Esophagus squamous epithelium (tissue), 5 donors: Measurements from ENCODE around the gene LRRC32. TPM values are rescaled to one million over a fixed set of nuclear protein-coding genes. Genes with fewer than 3 reads are reported as not detected.
"Not testable (repeated sequence)": the region's sequence is repeated elsewhere in the genome, so short reads cannot be mapped to it uniquely, and the experiment has no call there.

ENCODE experiments used
- DNase-seq: peaks from one replicate; lab custom pipeline; 2025; lab: John Stamatoyannopoulos, UW
- H3K27ac ChIP-seq, 4 donors: fragments of 200-600 bp; sonication (generic); one replicate each; pipeline ENCODE4 v1.5.1; 2016 to 2019; ENCODE audit warnings: mild to moderate bottlenecking in 1 of 4
- H3K27me3 ChIP-seq, 4 donors: fragments of 200-600 bp; sonication (generic); 1 replicate in 3 of 4; 2 replicates in 1 of 4; pipeline versions ENCODE4 v1.5.1 to v1.6.0; 2017 to 2021; ENCODE audit warnings: antibody characterized with exemption in 1 of 4
- H3K36me3 ChIP-seq, 3 donors: fragments of 200-600 bp; sonication (generic); one replicate each; pipeline ENCODE4 v1.5.1; 2016 to 2019
- H3K4me1 ChIP-seq, 3 donors: fragments of 200-600 bp; sonication (generic); one replicate each; pipeline ENCODE4 v1.5.1; 2017 to 2019
- H3K4me3 ChIP-seq, 4 donors: fragments of 200-600 bp; sonication (generic); 1 replicate in 3 of 4; 2 replicates in 1 of 4; pipeline ENCODE4 v1.5.1; 2016 to 2019; ENCODE audit warnings: mild to moderate bottlenecking in 2 of 4, moderate library complexity in 1 of 4
- H3K9me3 ChIP-seq, 3 donors: fragments of 200-600 bp; sonication (generic); one replicate each; pipeline ENCODE4 v1.5.1; 2016 to 2019
- POLR2A ChIP-seq, 4 donors: fragments of 450-650 bp; IDR thresholded peaks; one replicate each; pipeline ENCODE4 v1.6.1; 2017; ENCODE audit warnings: antibody characterized with exemption in 4 of 4, mild to moderate bottlenecking in 4 of 4, moderate library complexity in 3 of 4
- WGBS, 2 donors: methylation state at CpG; one replicate each; pipeline ENCODE4 v1.1.5; 2018; 5-methylcytosine and 5-hydroxymethylcytosine counted together
- intact Hi-C: fragments of 100-400 bp; cut with DNase I; formaldehyde crosslinking; loops from one replicate; pipeline ENCODE4 v1.15.0; 2022
- total RNA-seq, 4 donors: library from RNA; depleted of rRNA; stranded (reverse); fragments of >200 nt; gene quantifications; one replicate each; pipeline ENCODE4 v1.1.0, GENCODE V29; 2016
- TF ChIP-seq, protein P1 (sequence below), 6 experiments: fragments of 450-650 bp in 4 of 6; fragments of 200-600 bp in 2 of 6; sonication (generic) in 2 of 6; IDR thresholded peaks; one replicate each; pipeline ENCODE4 v1.5.1; 2016 to 2019; ENCODE audit warnings: antibody characterized with exemption in 6 of 6, mild to moderate bottlenecking in 4 of 6, moderate library complexity in 4 of 6
- donor health status: DM: yes; HTN: yes; CAD: no.

LRRC32 gene
- total RNA-seq, 4 donors from 2014 or later = 3.0 to 23.4 (median 8.5) TPM

DNA sequence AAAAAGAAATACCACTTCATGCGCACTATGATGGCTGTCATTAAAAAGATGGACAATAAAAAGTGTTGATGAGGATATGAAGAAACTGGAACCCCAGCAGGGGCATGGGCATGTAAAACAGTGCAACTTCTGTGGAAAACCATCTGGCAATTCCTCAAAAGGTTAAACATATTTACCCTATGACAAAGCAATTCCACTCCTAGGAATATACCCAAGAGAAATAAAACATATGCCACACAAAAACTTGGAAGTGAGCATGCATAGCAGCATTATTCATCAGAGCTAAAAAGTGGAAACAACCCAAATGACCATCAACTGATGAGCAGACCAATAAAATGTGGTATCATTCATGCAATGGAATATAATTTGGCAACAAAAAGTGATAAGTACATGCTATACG, 50.1 kb downstream of the LRRC32 start:
- H3K27ac ChIP-seq = no peak overlapping the region
- DNase-seq = no peak
- H3K4me1 ChIP-seq = peaks cover 0 to 33% (median 12%) of the 10 kb centered on the region in 3 donors
- intact Hi-C loops = no loop called here
- no peaks in the 10 kb centered on the region for H3K36me3 ChIP-seq
- 88 to 96% methylated on average over 2 of the region's 2 CpGs for WGBS, 2 donors
- H3K9me3 ChIP-seq = peaks cover 0 to 1% (median 0%) of the 10 kb centered on the region in 3 donors
- TF ChIP-seq, protein P1, sequence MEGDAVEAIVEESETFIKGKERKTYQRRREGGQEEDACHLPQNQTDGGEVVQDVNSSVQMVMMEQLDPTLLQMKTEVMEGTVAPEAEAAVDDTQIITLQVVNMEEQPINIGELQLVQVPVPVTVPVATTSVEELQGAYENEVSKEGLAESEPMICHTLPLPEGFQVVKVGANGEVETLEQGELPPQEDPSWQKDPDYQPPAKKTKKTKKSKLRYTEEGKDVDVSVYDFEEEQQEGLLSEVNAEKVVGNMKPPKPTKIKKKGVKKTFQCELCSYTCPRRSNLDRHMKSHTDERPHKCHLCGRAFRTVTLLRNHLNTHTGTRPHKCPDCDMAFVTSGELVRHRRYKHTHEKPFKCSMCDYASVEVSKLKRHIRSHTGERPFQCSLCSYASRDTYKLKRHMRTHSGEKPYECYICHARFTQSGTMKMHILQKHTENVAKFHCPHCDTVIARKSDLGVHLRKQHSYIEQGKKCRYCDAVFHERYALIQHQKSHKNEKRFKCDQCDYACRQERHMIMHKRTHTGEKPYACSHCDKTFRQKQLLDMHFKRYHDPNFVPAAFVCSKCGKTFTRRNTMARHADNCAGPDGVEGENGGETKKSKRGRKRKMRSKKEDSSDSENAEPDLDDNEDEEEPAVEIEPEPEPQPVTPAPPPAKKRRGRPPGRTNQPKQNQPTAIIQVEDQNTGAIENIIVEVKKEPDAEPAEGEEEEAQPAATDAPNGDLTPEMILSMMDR (IDR thresholded peaks at IDR 0.05) = no peak
- TF ChIP-seq POLR2A (IDR thresholded peaks at IDR 0.05) = no peak
- H3K27me3 ChIP-seq = no peaks in the 10 kb centered on the region
- no peak overlapping the region for H3K4me3 ChIP-seq

DNA sequence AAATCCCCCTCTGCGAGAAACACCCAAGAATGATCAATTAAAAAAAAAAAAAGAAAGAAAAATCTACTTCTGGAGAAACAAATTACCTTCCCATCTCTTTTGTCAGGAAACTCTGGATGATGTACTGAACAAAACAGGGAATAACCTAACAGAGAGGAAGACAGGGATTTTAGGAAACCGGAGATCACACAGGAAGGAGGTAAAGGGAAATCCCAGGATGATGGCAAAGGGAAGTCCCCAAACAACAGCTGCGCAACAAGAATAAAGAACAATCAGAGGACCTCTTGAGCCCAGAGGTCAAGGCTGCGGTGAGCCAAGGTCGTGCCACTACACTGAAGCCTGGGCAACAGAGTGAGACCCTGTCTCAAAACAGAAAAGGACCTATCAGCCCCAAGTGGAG, 50.7 kb downstream of the LRRC32 start:
- H3K4me1 ChIP-seq = peaks cover 0 to 40% (median 19%) of the 10 kb centered on the region in 3 donors
- H3K4me3 ChIP-seq, DNase-seq, H3K9me3 ChIP-seq, H3K27ac ChIP-seq, H3K27me3 ChIP-seq, H3K36me3 ChIP-seq, intact Hi-C loops: not testable (repeated sequence)
- no CpG with 5 or more reads among the region's 5 CpGs for WGBS, 2 donors

DNA sequence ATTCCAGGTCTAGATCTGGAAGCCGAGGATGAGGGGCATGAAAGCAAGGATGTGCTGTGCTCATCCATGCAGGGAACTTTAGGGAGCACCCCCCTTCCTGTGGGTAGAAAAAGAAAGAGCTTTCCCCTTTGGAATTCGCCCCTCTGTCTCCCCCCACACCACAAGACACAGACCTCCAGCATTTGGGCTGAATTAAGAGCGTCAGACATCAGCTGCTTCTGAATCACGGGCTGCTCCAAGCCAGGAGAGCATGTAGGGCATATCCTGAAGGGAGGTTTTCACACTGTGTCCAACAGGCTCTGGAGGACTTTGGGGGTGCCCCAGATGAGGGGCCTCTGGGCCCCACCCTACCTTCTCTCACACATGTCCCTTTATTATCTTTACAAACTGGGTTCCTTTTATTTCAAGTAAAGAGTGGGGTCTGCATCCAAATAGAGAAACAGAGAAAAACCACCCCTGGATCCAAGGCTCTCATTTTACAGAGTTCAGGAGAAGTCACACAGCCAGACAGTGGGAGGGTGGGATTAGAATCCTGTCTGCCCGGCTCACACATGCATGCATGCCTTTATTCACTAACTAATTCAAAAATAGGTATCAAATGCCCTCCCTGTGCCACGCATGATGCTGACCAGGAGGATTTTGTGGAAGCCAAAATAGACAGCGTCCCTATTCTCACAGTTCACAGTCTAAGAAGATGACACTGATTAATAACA, 52.8 kb downstream of the LRRC32 start:
- no peak overlapping the region for H3K27ac ChIP-seq
- H3K4me1 ChIP-seq = peaks cover 0 to 37% (median 27%) of the 10 kb centered on the region in 3 donors
- H3K27me3 ChIP-seq = no peaks in the 10 kb centered on the region
- no peak for DNase-seq
- no peaks in the 10 kb centered on the region for H3K36me3 ChIP-seq
- intact Hi-C loops = no loop called here
- TF ChIP-seq POLR2A (IDR thresholded peaks at IDR 0.05) = no peak
- TF ChIP-seq, protein P1 (IDR thresholded peaks at IDR 0.05) = no peak
- no peak overlapping the region for H3K4me3 ChIP-seq
- WGBS, 2 donors = 80 to 81% methylated on average over 5 to 7 of the region's 7 CpGs
- H3K9me3 ChIP-seq = no peaks in the 10 kb centered on the region

DNA sequence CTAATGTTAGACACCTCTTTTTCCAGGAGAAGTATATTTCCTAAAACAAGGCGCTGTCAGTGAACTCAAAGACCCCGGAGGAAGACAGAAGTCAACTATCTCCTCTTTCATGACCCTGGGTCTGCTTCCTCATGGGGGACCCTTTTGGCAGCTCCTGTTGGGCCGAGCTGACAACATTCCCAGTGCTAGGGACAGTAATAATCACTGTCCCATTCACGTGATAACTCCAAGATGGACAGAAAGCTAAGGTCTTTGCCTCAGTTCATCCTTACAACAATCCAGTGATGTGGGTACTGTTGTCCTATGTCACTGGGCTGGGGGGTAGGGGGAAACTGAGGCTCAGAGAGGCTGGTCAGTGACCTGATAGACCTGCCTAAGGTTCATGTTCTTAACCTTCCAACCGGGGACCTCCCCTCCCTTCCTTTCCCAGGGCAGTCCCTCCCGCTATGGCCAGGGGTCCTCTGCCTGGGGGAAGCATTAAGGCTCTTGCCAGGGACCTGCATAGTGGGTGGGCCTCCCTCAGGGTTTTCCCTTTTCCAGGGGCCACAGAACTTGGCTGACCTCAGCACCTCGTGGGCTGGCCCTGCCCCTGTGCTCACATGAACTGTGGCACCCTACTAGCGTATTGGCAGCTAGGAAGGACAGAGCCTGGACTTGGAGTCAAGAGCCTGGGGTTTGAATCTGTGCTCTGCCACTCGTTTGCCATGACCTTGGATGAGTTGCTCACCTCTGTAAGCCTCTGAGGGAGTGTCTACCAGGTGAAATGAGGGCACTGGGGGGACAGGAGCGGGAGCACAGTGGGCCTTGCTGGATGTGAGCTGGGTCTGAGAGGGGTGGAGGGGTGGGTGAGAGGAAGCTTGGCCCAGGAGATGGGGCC, 53.6 kb downstream of the LRRC32 start:
- H3K36me3 ChIP-seq = no peaks in the 10 kb centered on the region
- no peak for DNase-seq
- H3K27ac ChIP-seq = peak overlapping the region in 1 of 4 donors; percentile 71
- H3K27me3 ChIP-seq = no peaks in the 10 kb centered on the region
- WGBS, 2 donors = 86 to 90% methylated on average over 7 of the region's 10 CpGs
- H3K9me3 ChIP-seq = no peaks in the 10 kb centered on the region
- intact Hi-C loops = no loop called here
- no peak overlapping the region for H3K4me3 ChIP-seq
- peaks cover 0 to 37% (median 27%) of the 10 kb centered on the region in 3 donors for H3K4me1 ChIP-seq
- no peak for TF ChIP-seq POLR2A (IDR thresholded peaks at IDR 0.05)
- TF ChIP-seq, protein P1 (IDR thresholded peaks at IDR 0.05) = no peak

DNA sequence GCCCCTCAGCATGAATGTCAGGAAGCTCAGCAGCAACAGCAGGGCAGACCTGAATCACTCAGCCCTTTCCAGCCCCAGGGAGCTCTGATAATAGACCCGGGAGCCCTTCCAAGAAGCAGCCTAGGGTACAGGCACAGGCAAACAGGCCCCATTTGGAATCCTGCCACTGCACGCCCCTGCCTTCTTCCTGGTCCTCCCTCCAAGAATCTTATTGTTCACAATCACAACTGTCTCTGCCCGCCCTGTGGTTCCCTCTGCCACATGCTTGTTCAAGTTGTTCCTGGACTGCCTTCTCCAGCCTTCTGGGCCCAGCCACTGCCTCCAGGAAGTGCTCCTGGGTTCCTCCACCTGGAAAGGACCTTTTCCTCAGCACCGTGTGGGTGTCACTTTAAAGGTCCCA, 54.6 kb downstream of the LRRC32 start:
- 18% methylated on average over 3 of the region's 4 CpGs; no CpG with 5 or more reads in 1 of the 2 donors for WGBS, 2 donors
- peak overlapping the region in 3 of 4 donors; percentile 7 to 80 (median 71) for H3K27ac ChIP-seq

More for the DNA sequence above, 54.6 kb downstream of the LRRC32 start:
- Histone ChIP-seq H3K36me3 (no peaks in the 10 kb centered on the region), H3K4me1 (peaks cover 0 to 34% (median 23%) of the 10 kb centered on the region in 3 donors), H3K27me3 (no peaks in the 10 kb centered on the region), H3K9me3 (no peaks in the 10 kb centered on the region), H3K4me3 (no peak overlapping the region)
- no peak for TF ChIP-seq POLR2A (IDR thresholded peaks at IDR 0.05)
- TF ChIP-seq, protein P1 (IDR thresholded peaks at IDR 0.05) = no peak
- intact Hi-C loops = no loop called here
- DNase-seq = no peak
